Measurements from ENCODE around the gene DNAH3. TPM values are rescaled to one million over a fixed set of nuclear protein-coding genes. Genes with fewer than 3 reads are reported as not detected.

DNAH3 gene
- total and polyA plus RNA-seq, 2 experiments from 2014 or later, result 0.70 to 1.3 TPM

GRCh38 chr16:20903116-20903898 is 247.3 kb downstream of the DNAH3 start:
- H3K4me2 ChIP-seq, result peak overlapping the region; percentile 23; the same call in 1 of the 2 replicates
- peaks cover 48% of the 10 kb centered on the region for H3K79me2 ChIP-seq (replicated peaks; ENCODE audit: insufficient read depth)
- H3K4me3 ChIP-seq, result no peak overlapping the region
- Mint-ChIP-seq H3K4me3 (no peak overlapping the region), H3K9me3 (peaks cover 2% of the 10 kb centered on the region; the same call in 1 of the 3 replicates), H3K4me1 (peaks cover 44% of the 10 kb centered on the region), H3K27me3 (ENCODE audit: insufficient read depth, low read depth, poor library complexity) (peaks cover 6% of the 10 kb centered on the region), H3K27ac (peak overlapping the region; percentile 5; the same call in 1 of the 2 replicates), H3K36me3 (ENCODE audit: low read depth) (peaks cover 9% of the 10 kb centered on the region; the same call in 2 of the 3 replicates)
- H3K27me3 ChIP-seq (ENCODE audit: insufficient read depth), result no peaks in the 10 kb centered on the region
- peaks cover 11% of the 10 kb centered on the region for H4K20me1 ChIP-seq (replicated peaks; ENCODE audit: insufficient read depth)
- peaks cover 41% of the 10 kb centered on the region for H3K4me1 ChIP-seq (ENCODE audit: insufficient read depth)
- TF ChIP-seq POLR2AphosphoS5 (IDR thresholded peaks at IDR 0.05; ENCODE audit: low read depth), result no peak
- TF ChIP-seq CTCF (conservative IDR thresholded peaks at IDR 0.05; ENCODE audit: low read depth in 2 of 2), result no peak
- TF ChIP-seq ZNF114 (CRISPR knock-in tag; IDR thresholded peaks at IDR 0.05), result no peak
- TF ChIP-seq REST (IDR thresholded peaks at IDR 0.05; ENCODE audit: unreplicated experiment), result no peak
- TF ChIP-seq NANOG (IDR thresholded peaks at IDR 0.05; ENCODE audit: borderline replicate concordance), result no peak
- no peak for TF ChIP-seq JUNB (IDR thresholded peaks at IDR 0.05; ENCODE audit: unreplicated experiment)
- no peak for TF ChIP-seq ETS1 (IDR thresholded peaks at IDR 0.05)
- no peak for TF ChIP-seq CREB1 (CRISPR knock-in tag; IDR thresholded peaks at IDR 0.05; ENCODE audit: low read depth)
- no peak for TF ChIP-seq EZH2phosphoT487 (IDR thresholded peaks at IDR 0.05; ENCODE audit: unreplicated experiment)
- no peaks in the 10 kb centered on the region for H3K9me2 ChIP-seq (ENCODE audit: insufficient read depth)
- H3K36me3 ChIP-seq (ENCODE audit: insufficient read depth), result no peaks in the 10 kb centered on the region
- no peaks in the 10 kb centered on the region for H3F3A ChIP-seq (replicated peaks; ENCODE audit: low read depth)
- DNase-seq (ENCODE audit: low spot score) (no peak), ATAC-seq (no peak)
- H2AFZ ChIP-seq, result no peak overlapping the region
- H3K27ac ChIP-seq (ENCODE audit: low read depth), result no peak overlapping the region

Data from GM23338 (cell line).